HepG2 (cell line): Measurements from ENCODE around the gene OR7G2. TPM values are rescaled to one million over a fixed set of nuclear protein-coding genes. Genes with fewer than 3 reads are reported as not detected.
"Not testable (repeated sequence)": the region's sequence is repeated elsewhere in the genome, so short reads cannot be mapped to it uniquely, and the experiment has no call there.

Experiments
- ATAC-seq: fragments of 200-7000 bp; cut with Tn5 transposase; 3 replicates; pipeline ENCODE4 v1.9.1; 2020; ENCODE audit warnings: mild to moderate bottlenecking, moderate library complexity
- BruUV-seq: library from RNA; stranded (reverse); fragments of 400-500 nt; replicated peaks from 2 replicates; lab custom pipeline; 2021; lab: Mats Ljungman, UMichigan
- CTCF ChIA-PET: fragments of 300-600 bp; formaldehyde crosslinking; extraction: SDS; loops from one replicate; lab custom pipeline; 2021; ENCODE audit warnings: low total read pairs, inconsistent platforms, low intra/inter-chr PET ratio; lab: Yijun Ruan, JAX
- POLR2A ChIA-PET: fragments of 350-600 bp; sonication (Branson Sonifier 250); formaldehyde crosslinking; loops from one replicate; lab custom pipeline; 2020; ENCODE audit warnings: antibody characterized with exemption, inconsistent platforms; lab: Yijun Ruan, JAX
- DNase-seq: peaks from one replicate; pipeline ENCODE4 v3.0.0-alpha.2; 2015; ENCODE audit warnings: low spot score
- FAIRE-seq: peaks from 3 replicates; lab custom pipeline; 2011; peaks lifted over from hg19 to GRCh38; lab: Jason Lieb, UNC
- H2AFZ ChIP-seq: one replicate; pipeline ENCODE4 v1.6.1; 2011; ENCODE audit warnings: low read length, inconsistent platforms
- H3K27ac ChIP-seq: fragments of 300-600 bp; 3 replicates; pipeline ENCODE4 v1.8.0; 2011; ENCODE audit warnings: mixed run types, mild to moderate bottlenecking, mixed read lengths, low read length, inconsistent platforms; ENCODE audit not compliant: insufficient read depth; ENCODE audit errors: extremely low read length
- H3K27me3 ChIP-seq, 2 experiments: fragments of 200-600 bp in 1 of 2; 2 replicates in 1 of 2; 3 replicates in 1 of 2; pipeline versions ENCODE4 v1.6.0 to v1.8.0; 2011; ENCODE audit warnings: low read length in 2 of 2, mild to moderate bottlenecking in 2 of 2, moderate library complexity in 2 of 2, inconsistent platforms in 1 of 2; ENCODE audit not compliant: insufficient read depth in 2 of 2, control insufficient read depth in 1 of 2
- H3K36me3 ChIP-seq, 2 experiments: fragments of 200-600 bp in 1 of 2; replicated peaks in 1 of 2; 2 replicates in 1 of 2; 3 replicates in 1 of 2; pipeline versions ENCODE4 v1.5.1 to v1.8.0; 2011; ENCODE audit warnings: low read length in 2 of 2, inconsistent platforms in 1 of 2; ENCODE audit not compliant: insufficient read depth in 2 of 2, control insufficient read depth in 1 of 2
- H3K4me1 ChIP-seq: 2 replicates; pipeline ENCODE4 v1.5.1; 2012; ENCODE audit warnings: low read length, inconsistent platforms; ENCODE audit not compliant: insufficient read depth
- H3K4me2 ChIP-seq: 2 replicates; pipeline ENCODE4 v1.6.0; 2011; ENCODE audit warnings: low read depth, low read length, inconsistent platforms
- H3K4me3 ChIP-seq, 3 experiments: fragments of 200-600 bp in 1 of 3; sonication (generic), shearing (Covaris generic) in 1 of 3; replicated peaks in 1 of 3; 2 replicates each; pipeline ENCODE4 v1.5.1; 2011 to 2016; ENCODE audit warnings: low read length in 3 of 3, inconsistent platforms in 2 of 3, low read depth in 2 of 3, mild to moderate bottlenecking in 2 of 3, control low read depth in 1 of 3, mixed read lengths in 1 of 3; ENCODE audit not compliant: insufficient read depth in 1 of 3
- H3K79me2 ChIP-seq: one replicate; pipeline ENCODE4 v1.6.1; 2011; ENCODE audit warnings: low read length, inconsistent platforms; ENCODE audit not compliant: insufficient read depth
- H3K9ac ChIP-seq: 2 replicates; pipeline ENCODE4 v1.6.0; 2011; ENCODE audit warnings: mild to moderate bottlenecking, low read depth, low read length, inconsistent platforms; ENCODE audit not compliant: insufficient read depth
- H3K9me3 ChIP-seq: 2 replicates; pipeline ENCODE4 v1.5.1; 2012; ENCODE audit warnings: mild to moderate bottlenecking, low read length
- H4K20me1 ChIP-seq: 2 replicates; pipeline ENCODE4 v1.6.0; 2011; ENCODE audit warnings: inconsistent platforms, mild to moderate bottlenecking, low read length, moderate library complexity; ENCODE audit not compliant: insufficient read depth
- HNF1B ChIP-seq: sonication (generic); formaldehyde crosslinking; IDR thresholded peaks from 2 replicates; pipeline ENCODE4 v1.5.1; 2020; ENCODE audit warnings: mild to moderate bottlenecking, moderate library complexity, missing genetic modification reagents
- HOXD1 ChIP-seq: sonication (generic); formaldehyde crosslinking; IDR thresholded peaks from 2 replicates; pipeline ENCODE4 v1.5.0; 2020; ENCODE audit warnings: missing genetic modification reagents
- KDM6A ChIP-seq: IDR thresholded peaks from 2 replicates; pipeline ENCODE4 v1.6.1; 2016; ENCODE audit warnings: low read depth
- ZNF12 ChIP-seq: sonication (generic); formaldehyde crosslinking; IDR thresholded peaks from 2 replicates; pipeline ENCODE4 v1.5.0; 2020; ENCODE audit warnings: missing genetic modification reagents
- ZNF225 ChIP-seq: sonication (generic); formaldehyde crosslinking; IDR thresholded peaks from 2 replicates; pipeline ENCODE4 v1.4.0; 2020; ENCODE audit warnings: mild to moderate bottlenecking, missing genetic modification reagents
- ZNF772 ChIP-seq: sonication (generic); formaldehyde crosslinking; IDR thresholded peaks from 2 replicates; pipeline ENCODE4 v1.5.0; 2020; ENCODE audit warnings: mild to moderate bottlenecking, missing genetic modification reagents
- WGBS: methylation state at CpG from one replicate; pipeline ENCODE4 v1.1.6; 2017; ENCODE audit warnings: low lambda C conversion rate; 5-methylcytosine and 5-hydroxymethylcytosine counted together
- in situ Hi-C: cut with HindIII; loops from 2 replicates; pipeline ENCODE4 v1.10.0; 2017; ENCODE audit warnings: low pct_unique_long_range_greater_than_20kb; ENCODE audit not compliant: extremely low pct_ligation_motif_present
- intact Hi-C: fragments of 100-400 bp; cut with micrococcal nuclease; formaldehyde crosslinking; loops from one replicate; pipeline ENCODE4 v1.10.0; 2022; ENCODE audit not compliant: unreplicated experiment
- polyA plus RNA-seq, 8 experiments: library from polyadenylated mRNA; depleted of rRNA in 3 of 8; stranded (reverse) in 7 of 8; unstranded in 1 of 8; fragments of >200 nt; fragmentation: Illumina TruSeq in 4 of 8; extraction: Trizol in 4 of 8; gene quantifications; 2 replicates each; pipeline versions ENCODE4 v1.2.1 to v1.2.3, GENCODE V29; 2011 to 2016; ENCODE audit warnings: low read depth in 4 of 8, missing spikeins in 1 of 8, mixed read lengths in 1 of 8; ENCODE audit not compliant: insufficient read depth in 1 of 8
- total RNA-seq, 5 experiments: library from RNA; depleted of rRNA; stranded (reverse); fragments of >200 nt; fragmentation: Illumina TruSeq; extraction: Trizol; gene quantifications; 2 replicates each; pipeline ENCODE4 v1.2.3, GENCODE V29; 2016; ENCODE audit warnings: low read depth in 1 of 5

Gene OR7G2
- total and polyA plus RNA-seq, 2 of the 13 experiments (the other 11 are each of a cell fraction or from before 2014, with no cell fraction given), result not detected

- no peak for TF ChIP-seq HNF1B (CRISPR knock-in tag)
- no peak for TF ChIP-seq KDM6A
- TF ChIP-seq HOXD1, result no peak
- no peak for TF ChIP-seq ZNF225 (CRISPR knock-in tag)
These were observed 48.2 kb downstream of the OR7G2 start (continued) for GRCh38 chr19:9058905-9059667.

- H2AFZ ChIP-seq, result no peak overlapping the region
These were observed 49.6 kb downstream of the OR7G2 start for GRCh38 chr19:9057505-9058258.

GRCh38 chr19:9056131-9056530 lies 51.1 kb downstream of the OR7G2 start:
- DNase-seq, CTCF ChIA-PET, FAIRE-seq, H4K20me1 ChIP-seq, H2AFZ ChIP-seq, H3K9me3 ChIP-seq, ATAC-seq, H3K27ac ChIP-seq, H3K79me2 ChIP-seq, H3K4me3 ChIP-seq, H3K27me3 ChIP-seq, H3K4me1 ChIP-seq, in situ Hi-C loops, H3K36me3 ChIP-seq, POLR2A ChIA-PET, intact Hi-C loops, H3K4me2 ChIP-seq, H3K9ac ChIP-seq, BruUV-seq: not testable (repeated sequence)
- 89% methylated on average over 9 of the region's 9 CpGs for WGBS

More at GRCh38 chr19:9057505-9058258, 49.6 kb downstream of the OR7G2 start:
- TF ChIP-seq ZNF772 (CRISPR knock-in tag), result no peak
- TF ChIP-seq ZNF12, result no peak
- H3K4me3 ChIP-seq, result no peak overlapping the region
- H3K9ac ChIP-seq, result no peak overlapping the region
- H3K4me1 ChIP-seq, result no peaks in the 10 kb centered on the region
- intact Hi-C loops (no loop called here), in situ Hi-C loops (no loop called here)
- no peak for DNase-seq
- no peak overlapping the region for H3K27ac ChIP-seq
- no peaks in the 10 kb centered on the region for H4K20me1 ChIP-seq
- WGBS, result 35% methylated on average over 3 of the region's 4 CpGs
- no peaks in the 10 kb centered on the region for H3K9me3 ChIP-seq
- no TSS peak for BruUV-seq
- H3K36me3 ChIP-seq, result no peaks in the 10 kb centered on the region
- CTCF ChIA-PET, result no interaction called here
- H3K4me2 ChIP-seq, result no peak overlapping the region
- POLR2A ChIA-PET, result no interaction called here
- FAIRE-seq, result no peak
- no peak for ATAC-seq
- no peaks in the 10 kb centered on the region for H3K79me2 ChIP-seq
- H3K27me3 ChIP-seq, result no peaks in the 10 kb centered on the region
